Activated CD4-positive, alpha-beta T cell treated with anti-CD3 and anti-CD28 coated beads for 36 hours (primary cell): ENCODE measurements around the gene STARD9. TPM values are rescaled to one million over a fixed set of nuclear protein-coding genes. Genes with fewer than 3 reads are reported as not detected.

ENCODE experiments used
- ATAC-seq: fragments of 200-7000 bp; cut with Tn5 transposase; one replicate; pipeline ENCODE4 v1.10.0; 2021; ENCODE audit warnings: mild to moderate bottlenecking, moderate library complexity
- CTCF ChIA-PET: fragments of 350-600 bp; sonication (Branson Sonifier 250); formaldehyde crosslinking; loops from one replicate; lab custom pipeline; 2021; ENCODE audit warnings: antibody characterized with exemption; lab: Charles Lee
- POLR2A ChIA-PET: fragments of 350-600 bp; sonication (Branson Sonifier 250); formaldehyde crosslinking; loops from one replicate; lab custom pipeline; 2021; ENCODE audit warnings: antibody characterized with exemption, inconsistent platforms; lab: Charles Lee
- DNase-seq: peaks from one replicate; pipeline ENCODE4 v3.0.0-alpha.2; 2020
- H3K27ac Mint-ChIP-seq: one replicate; pipeline ENCODE4 v1.8.0; 2021; ENCODE audit warnings: mixed read lengths
- H3K27me3 Mint-ChIP-seq: one replicate; pipeline ENCODE4 v1.8.0; 2021; ENCODE audit warnings: mixed read lengths
- H3K36me3 Mint-ChIP-seq: one replicate; pipeline ENCODE4 v1.8.0; 2021; ENCODE audit warnings: low read depth, mixed read lengths
- H3K4me1 Mint-ChIP-seq: one replicate; pipeline ENCODE4 v1.8.0; 2021; ENCODE audit warnings: mixed read lengths
- H3K4me3 Mint-ChIP-seq: one replicate; pipeline ENCODE4 v1.8.0; 2021; ENCODE audit warnings: mild to moderate bottlenecking, moderate library complexity, mixed read lengths
- H3K9me3 Mint-ChIP-seq: one replicate; pipeline ENCODE4 v1.8.0; 2021; ENCODE audit warnings: low read depth, mixed read lengths
- intact Hi-C, 2 experiments: fragments of 100-400 bp; cut with DNase I in 1 of 2; cut with micrococcal nuclease in 1 of 2; formaldehyde crosslinking; loops; one replicate each; pipeline versions ENCODE4 v1.14.2 to v1.15.1; 2022 to 2024; cut with DNase I, micrococcal nuclease
- total RNA-seq, 2 experiments: library from RNA; stranded (reverse); gene quantifications; one replicate each; pipeline ENCODE4 v1.2.3, GENCODE V29; 2021

STARD9 gene
- total RNA-seq, 2 experiments from 2014 or later = 4.0 to 4.1 TPM

DNA sequence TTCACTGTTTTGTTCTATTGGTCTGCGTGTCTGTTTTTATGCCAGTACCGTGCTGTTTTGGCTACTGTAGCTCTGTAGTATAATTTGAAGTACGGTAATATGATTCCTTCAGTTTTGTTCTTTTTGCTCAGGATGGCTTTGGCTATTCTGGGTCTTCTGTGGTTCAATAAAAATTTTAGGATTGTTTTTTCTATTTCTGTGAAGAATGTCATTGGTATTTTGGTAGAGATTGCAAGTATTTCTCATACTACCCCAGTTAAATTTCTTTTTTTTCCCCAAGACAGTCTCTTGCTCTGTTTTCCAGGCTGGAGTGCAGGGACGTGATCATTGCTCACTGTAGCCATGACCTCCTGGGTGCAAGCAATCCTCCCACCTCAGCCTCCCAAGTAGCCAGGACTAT, 53.4 kb downstream of the STARD9 start:
- no peaks in the 10 kb centered on the region for H3K36me3 Mint-ChIP-seq
- no peaks in the 10 kb centered on the region for H3K9me3 Mint-ChIP-seq
- ATAC-seq (no peak), DNase-seq (no peak)
- no peak overlapping the region for H3K27ac Mint-ChIP-seq
- ChIA-PET POLR2A (no interaction called here), CTCF (no interaction called here)
- H3K4me1 Mint-ChIP-seq = no peaks in the 10 kb centered on the region
- no peaks in the 10 kb centered on the region for H3K27me3 Mint-ChIP-seq
- no peak overlapping the region for H3K4me3 Mint-ChIP-seq
- intact Hi-C loops = no loop called here

GRCh38 chr15:42632105-42632675, 56.8 kb downstream of the STARD9 start:
- Mint-ChIP-seq H3K36me3 (no peaks in the 10 kb centered on the region), H3K27me3 (no peaks in the 10 kb centered on the region), H3K4me1 (no peaks in the 10 kb centered on the region), H3K9me3 (no peaks in the 10 kb centered on the region), H3K4me3 (no peak overlapping the region), H3K27ac (no peak overlapping the region)
- DNase-seq = no peak
- no peak for ATAC-seq
- CTCF ChIA-PET = no interaction called here
- POLR2A ChIA-PET = no interaction called here
- intact Hi-C loops = no loop called here

DNA sequence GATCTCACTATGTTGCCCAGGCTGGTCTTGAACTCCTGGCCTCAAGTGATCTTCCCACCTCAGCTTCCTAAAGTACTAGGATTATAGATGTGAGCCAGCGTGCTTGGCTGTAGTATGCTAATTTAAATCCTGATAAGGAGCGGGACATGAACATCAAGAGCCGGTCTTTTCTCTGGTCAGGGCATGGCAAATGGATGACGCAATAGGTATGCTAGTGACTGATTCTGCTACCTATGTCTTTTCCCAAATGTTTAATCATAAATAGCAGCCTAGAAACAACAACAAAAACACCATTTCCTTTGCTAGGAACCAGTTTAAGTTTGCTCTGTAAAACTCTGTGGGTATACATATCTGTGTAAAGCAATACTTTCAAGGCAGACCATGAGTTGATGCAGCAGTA, 64.7 kb downstream of the STARD9 start:
- CTCF ChIA-PET = no interaction called here
- POLR2A ChIA-PET = no interaction called here
- Mint-ChIP-seq H3K4me3 (no peak overlapping the region), H3K9me3 (no peaks in the 10 kb centered on the region), H3K36me3 (peaks cover 5% of the 10 kb centered on the region), H3K27me3 (no peaks in the 10 kb centered on the region), H3K27ac (no peak overlapping the region), H3K4me1 (no peaks in the 10 kb centered on the region)
- no peak for ATAC-seq
- no peak for DNase-seq
- intact Hi-C loops = no loop called here

DNA sequence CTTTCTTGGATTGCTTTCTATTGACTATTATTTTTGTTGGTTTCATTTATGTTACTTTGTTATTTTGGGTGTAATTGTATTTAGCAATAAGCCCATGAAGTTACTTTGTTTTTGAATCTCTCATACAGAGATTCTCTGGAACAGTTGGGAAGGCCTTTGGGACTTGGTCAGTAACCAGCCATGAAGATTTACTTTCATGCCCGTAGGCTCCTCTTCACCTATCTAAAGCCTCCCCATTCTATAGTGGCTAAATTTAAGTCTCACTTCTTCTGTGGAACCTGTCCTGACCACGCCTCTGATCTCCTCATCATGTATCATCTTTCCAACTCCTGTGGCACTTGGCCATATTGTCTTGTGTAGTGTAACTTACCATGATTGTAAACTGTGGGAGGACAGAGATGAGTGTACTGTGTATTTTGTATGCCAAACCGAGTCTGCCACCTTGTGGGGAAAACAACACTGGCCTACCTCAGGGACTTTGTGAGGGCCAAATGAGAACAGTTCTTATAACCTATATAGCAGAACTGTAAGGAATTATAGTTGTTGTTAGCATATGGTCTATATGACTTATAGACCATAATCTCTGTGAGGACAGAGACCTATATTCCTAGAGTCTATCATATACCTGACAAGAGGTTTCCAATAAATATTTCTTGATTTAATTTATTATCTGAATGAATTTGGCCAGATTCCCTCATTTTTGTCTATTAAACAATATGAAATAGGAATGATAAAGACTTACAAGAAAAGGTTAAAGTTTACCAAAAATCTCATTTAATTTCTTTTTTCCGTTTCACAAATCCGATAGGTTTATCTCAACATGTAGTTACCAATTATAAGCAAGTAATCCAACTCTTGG, 75.0 kb downstream of the STARD9 start:
- peaks cover 2% of the 10 kb centered on the region for H3K4me1 Mint-ChIP-seq
- intact Hi-C loops = loop anchor here (1.0 to 5.0 kb wide), 4 partner anchors 76 to 158 kb away; partner anchors contain the start of genes HAUS2 (in 2 of the 2), LRRC57 (in 2 of the 2), STARD9 (in 1 of the 2) and ZNF106 (in 1 of the 2)
- CTCF ChIA-PET = interaction anchor here (0.7 to 1.0 kb wide), 3 partner anchors 150 to 1171 kb away, joined by 3 to 4 read pairs (median 3); no protein-coding TSS in a partner anchor

DNA sequence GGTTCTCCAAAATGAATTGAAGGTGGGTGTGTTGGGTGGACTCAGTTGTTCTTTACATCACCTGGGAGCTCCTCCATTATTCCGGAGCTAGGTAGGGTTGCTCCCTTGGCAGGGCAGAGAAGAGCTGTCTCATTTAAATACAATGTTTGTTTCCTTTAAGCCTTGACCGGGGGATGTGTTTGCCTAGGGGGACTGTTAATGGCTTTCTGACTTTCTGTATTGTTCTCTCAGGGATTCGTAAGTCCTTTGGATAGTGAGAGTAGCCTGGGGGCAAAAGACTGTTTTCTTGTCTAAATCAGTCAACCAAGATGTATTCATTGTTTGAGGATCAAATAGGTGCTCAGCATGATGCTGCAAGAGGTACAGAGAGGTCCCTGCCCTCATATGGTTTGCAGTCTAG, 90.4 kb downstream of the STARD9 start:
- no peaks in the 10 kb centered on the region for H3K9me3 Mint-ChIP-seq
- CTCF ChIA-PET = no interaction called here
- H3K4me1 Mint-ChIP-seq = no peaks in the 10 kb centered on the region
- H3K36me3 Mint-ChIP-seq = peaks cover 11% of the 10 kb centered on the region
- no peak overlapping the region for H3K4me3 Mint-ChIP-seq
- H3K27me3 Mint-ChIP-seq = no peaks in the 10 kb centered on the region
- intact Hi-C loops = no loop called here
- H3K27ac Mint-ChIP-seq = no peak overlapping the region
- DNase-seq (no peak), ATAC-seq (no peak)
- POLR2A ChIA-PET = no interaction called here

More for the DNA sequence above, 75.0 kb downstream of the STARD9 start:
- peak; percentile 78 for DNase-seq
- Mint-ChIP-seq H3K27ac (no peak overlapping the region), H3K9me3 (no peaks in the 10 kb centered on the region), H3K36me3 (no peaks in the 10 kb centered on the region), H3K4me3 (no peak overlapping the region), H3K27me3 (no peaks in the 10 kb centered on the region)
- POLR2A ChIA-PET = no interaction called here
- peak; percentile 100 for ATAC-seq

- intact Hi-C loops = no loop called here
- ChIA-PET POLR2A (no interaction called here), CTCF (interaction anchor here (0.7 kb wide), 2 partner anchors 37 to 157 kb away, joined by 3 to 4 read pairs; no protein-coding TSS in a partner anchor)
- Mint-ChIP-seq H3K4me3 (no peak overlapping the region), H3K4me1 (no peaks in the 10 kb centered on the region), H3K9me3 (no peaks in the 10 kb centered on the region), H3K27me3 (no peaks in the 10 kb centered on the region), H3K27ac (no peak overlapping the region), H3K36me3 (peaks cover 11% of the 10 kb centered on the region)
- no peak for DNase-seq
- no peak for ATAC-seq
Measured at GRCh38 chr15:42667855-42668254, 92.4 kb downstream of the STARD9 start.

DNA sequence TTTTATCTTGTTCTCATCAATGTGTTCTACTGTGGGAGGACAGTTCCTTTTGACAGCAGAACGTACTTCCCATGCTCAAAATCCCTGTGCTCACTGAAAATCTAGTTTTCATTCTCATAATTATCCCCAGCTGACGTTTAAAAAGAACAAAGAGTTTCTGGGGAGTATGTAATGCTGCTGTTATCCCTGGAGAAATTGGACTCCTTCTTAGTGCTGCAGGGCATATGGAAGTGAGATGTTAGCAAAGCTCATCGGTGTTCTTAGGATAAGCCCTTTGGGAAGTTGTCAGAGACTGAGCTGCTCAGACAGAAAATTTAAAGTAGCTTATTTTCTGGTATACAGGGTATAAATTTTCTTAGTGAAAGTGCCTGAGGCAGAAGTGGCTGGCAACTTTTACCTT, 95.0 kb downstream of the STARD9 start:
- H3K4me3 Mint-ChIP-seq = no peak overlapping the region
- ChIA-PET CTCF (interaction anchor here (0.6 to 0.9 kb wide), 2 partner anchors 31 to 214 kb away, joined by 3 read pairs; no protein-coding TSS in a partner anchor), POLR2A (no interaction called here)
- ATAC-seq (no peak), DNase-seq (no peak)
- intact Hi-C loops = no loop called here
- H3K36me3 Mint-ChIP-seq = peaks cover 12% of the 10 kb centered on the region
- H3K27me3 Mint-ChIP-seq = no peaks in the 10 kb centered on the region
- H3K4me1 Mint-ChIP-seq = no peaks in the 10 kb centered on the region
- H3K27ac Mint-ChIP-seq = no peak overlapping the region
- H3K9me3 Mint-ChIP-seq = no peaks in the 10 kb centered on the region

DNA sequence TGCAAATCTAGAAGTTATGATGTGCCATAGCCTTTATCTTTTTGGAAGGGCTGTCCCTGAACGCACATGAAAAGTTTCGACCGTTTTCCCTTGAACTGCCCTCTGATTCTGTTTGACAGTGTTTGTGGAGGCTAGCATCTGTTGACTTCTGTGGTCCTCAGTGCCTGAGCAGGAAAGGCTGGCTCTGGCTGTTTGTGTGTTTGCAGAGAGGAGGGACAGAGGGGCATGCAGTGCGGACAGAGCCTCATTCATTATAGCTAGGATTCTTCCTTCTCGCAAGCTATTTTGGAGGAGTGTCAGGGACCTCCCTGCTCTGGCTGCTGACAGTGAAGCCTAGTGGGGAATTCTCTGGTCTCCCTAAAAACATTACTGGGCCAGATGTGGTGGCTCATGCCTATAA, 97.0 kb downstream of the STARD9 start:
- no peaks in the 10 kb centered on the region for H3K27me3 Mint-ChIP-seq
- ChIA-PET POLR2A (no interaction called here), CTCF (interaction anchor here (1.1 kb wide), 1 partner anchor 483 kb away, joined by 3 read pairs; no protein-coding TSS in a partner anchor)
- intact Hi-C loops = no loop called here
- H3K36me3 Mint-ChIP-seq = peaks cover 7% of the 10 kb centered on the region
- DNase-seq = no peak
- H3K27ac Mint-ChIP-seq = no peak overlapping the region
- H3K4me3 Mint-ChIP-seq = no peak overlapping the region
- no peak for ATAC-seq
- no peaks in the 10 kb centered on the region for H3K9me3 Mint-ChIP-seq
- no peaks in the 10 kb centered on the region for H3K4me1 Mint-ChIP-seq

GRCh38 chr15:42674472-42674871, 99.1 kb downstream of the STARD9 start:
- H3K27ac Mint-ChIP-seq = no peak overlapping the region
- no peaks in the 10 kb centered on the region for H3K9me3 Mint-ChIP-seq
- H3K27me3 Mint-ChIP-seq = no peaks in the 10 kb centered on the region
- CTCF ChIA-PET = no interaction called here
- no peak for DNase-seq
- peaks cover 3% of the 10 kb centered on the region for H3K4me1 Mint-ChIP-seq
- peaks cover 6% of the 10 kb centered on the region for H3K36me3 Mint-ChIP-seq
- H3K4me3 Mint-ChIP-seq = no peak overlapping the region
- POLR2A ChIA-PET = no interaction called here
- no peak for ATAC-seq
- intact Hi-C loops = no loop called here

- intact Hi-C loops = no loop called here
- Mint-ChIP-seq H3K9me3 (no peaks in the 10 kb centered on the region), H3K27ac (no peak overlapping the region), H3K4me1 (peaks cover 7% of the 10 kb centered on the region), H3K4me3 (no peak overlapping the region), H3K27me3 (no peaks in the 10 kb centered on the region), H3K36me3 (peaks cover 5% of the 10 kb centered on the region)
- POLR2A ChIA-PET = no interaction called here
- DNase-seq (no peak), ATAC-seq (no peak)
- CTCF ChIA-PET = no interaction called here
Measured at GRCh38 chr15:42675021-42675420, 99.6 kb downstream of the STARD9 start.

GRCh38 chr15:42679285-42680141, 104.1 kb downstream of the STARD9 start:
- intact Hi-C loops = loop anchor here in 1 of 2 experiments (1.0 kb wide), 1 partner anchor 104 kb away; the partner anchor contains the start of gene STARD9
- H3K4me1 Mint-ChIP-seq = peaks cover 15% of the 10 kb centered on the region
- ChIA-PET POLR2A (no interaction called here), CTCF (interaction anchor here (1.4 kb wide), 1 partner anchor 247 kb away, joined by 4 read pairs; no protein-coding TSS in a partner anchor)
- H3K27me3 Mint-ChIP-seq = no peaks in the 10 kb centered on the region
- ATAC-seq (no peak), DNase-seq (no peak)
- H3K4me3 Mint-ChIP-seq = no peak overlapping the region
- H3K9me3 Mint-ChIP-seq = no peaks in the 10 kb centered on the region
- H3K27ac Mint-ChIP-seq = no peak overlapping the region
- peaks cover 7% of the 10 kb centered on the region for H3K36me3 Mint-ChIP-seq
